ENCODE measurements around the gene RPS29. TPM values are rescaled to one million over a fixed set of nuclear protein-coding genes. Genes with fewer than 3 reads are reported as not detected.

The RPS29 gene
- total and polyA plus RNA-seq, 2 of the 13 experiments (the other 11 are each of a cell fraction or from before 2014, with no cell fraction given): 4,303 to 8,215 TPM

GRCh38 chr14:49586673-49587460, 687 bp upstream of the RPS29 start (continued):
- peak; percentile 46; the same call in 1 of the 2 replicates for TF ChIP-seq ZNF280D (CRISPR knock-in tag; IDR thresholded peaks at IDR 0.05)
- no peak; the same call in 1 of the 2 replicates for TF ChIP-seq ZNF343 (CRISPR knock-in tag; IDR thresholded peaks at IDR 0.05)
- peak; percentile 16; the same call in 1 of the 2 replicates for TF ChIP-seq ELF4 (CRISPR knock-in tag; IDR thresholded peaks at IDR 0.05; ENCODE audit: borderline replicate concordance)
- peak; percentile 7; the same call in 1 of the 2 replicates for TF ChIP-seq ZNF331 (CRISPR knock-in tag; IDR thresholded peaks at IDR 0.05)
- no peak for TF ChIP-seq SNAPC5 (CRISPR knock-in tag; IDR thresholded peaks at IDR 0.05; ENCODE audit: borderline replicate concordance)
- no peak; the same call in 1 of the 2 replicates for TF ChIP-seq ARNT2 (CRISPR knock-in tag; IDR thresholded peaks at IDR 0.05; ENCODE audit: low read depth)
- no peak for TF ChIP-seq ZNF646 (CRISPR knock-in tag; IDR thresholded peaks at IDR 0.05)
- TF ChIP-seq SMYD3 (CRISPR knock-in tag; IDR thresholded peaks at IDR 0.05): 0 out of 2 replicates have a peak, but pooled peaks have one; percentile 36
- TF ChIP-seq MED1 (CRISPR knock-in tag; IDR thresholded peaks at IDR 0.05): no peak; the same call in none of the 2 replicates
- TF ChIP-seq FOXP4 (CRISPR knock-in tag; IDR thresholded peaks at IDR 0.05): 0 out of 2 replicates have a peak, but pooled peaks have one; percentile 26
- TF ChIP-seq NFRKB (IDR thresholded peaks at IDR 0.05): no peak
- TF ChIP-seq SNAI1 (CRISPR knock-in tag; IDR thresholded peaks at IDR 0.05; ENCODE audit: borderline replicate concordance): no peak
- peak; percentile 73 for TF ChIP-seq ASH2L (IDR thresholded peaks at IDR 0.05; ENCODE audit: insufficient read length, low read depth, low read length)
- peak; percentile 58 for TF ChIP-seq ZMYM3 (CRISPR knock-in tag; IDR thresholded peaks at IDR 0.05)
- peak; percentile 14; the same call in 1 of the 2 replicates for TF ChIP-seq MIER3 (CRISPR knock-in tag; IDR thresholded peaks at IDR 0.05; ENCODE audit: borderline replicate concordance)
- no peak for TF ChIP-seq NFE2L2 (IDR thresholded peaks at IDR 0.05; ENCODE audit: low read length)
- TF ChIP-seq RFXAP (CRISPR knock-in tag; IDR thresholded peaks at IDR 0.05; ENCODE audit: borderline replicate concordance): peak; percentile 56; the same call in 1 of the 2 replicates
